Transverse colon (tissue), 4 donors: ENCODE results near the gene ZBTB37.

Source experiments
- CTCF ChIP-seq, 5 experiments: fragments of 200-600 bp in 3 of 5; fragments of 450-650 bp in 2 of 5; sonication (generic) in 3 of 5; IDR thresholded peaks; 1 replicate in 2 of 5; 2 replicates in 3 of 5; pipeline ENCODE4 v1.5.1; 2016 to 2017; ENCODE audit warnings: antibody characterized with exemption in 5 of 5, inconsistent platforms in 3 of 5, mild to moderate bottlenecking in 2 of 5, moderate library complexity in 1 of 5
- EP300 ChIP-seq: sonication (generic); formaldehyde crosslinking; IDR thresholded peaks from one replicate; pipeline ENCODE4 v1.6.1; 2017; ENCODE audit warnings: antibody characterized with exemption, low read depth
- POLR2A ChIP-seq: fragments of 450-650 bp; IDR thresholded peaks from one replicate; pipeline ENCODE4 v1.6.1; 2016; ENCODE audit warnings: antibody characterized with exemption, mild to moderate bottlenecking, moderate library complexity
- POLR2AphosphoS5 ChIP-seq, 3 donors: sonication (generic); formaldehyde crosslinking; IDR thresholded peaks; one replicate each; pipeline ENCODE4 v1.6.1; 2016; ENCODE audit warnings: antibody characterized with exemption in 3 of 3

- no peak for TF ChIP-seq POLR2AphosphoS5 (IDR thresholded peaks at IDR 0.05)
- no peak for TF ChIP-seq CTCF (IDR thresholded peaks at IDR 0.05)
- TF ChIP-seq EP300 = no peak
- no peak for TF ChIP-seq POLR2A
Observed at GRCh38 chr1:173878251-173878650, 10.1 kb downstream of the ZBTB37 start.
